Mesothelial cell of epicardium (in vitro differentiated cells): Measurements from ENCODE around the gene WDFY2. TPM values are rescaled to one million over a fixed set of nuclear protein-coding genes. Genes with fewer than 3 reads are reported as not detected.
"Not testable (repeated sequence)": the region's sequence is repeated elsewhere in the genome, so short reads cannot be mapped to it uniquely, and the experiment has no call there.

Experiments used
- DNase-seq, 2 experiments: peaks; one replicate each; pipeline ENCODE4 v3.0.0; 2021; ENCODE audit warnings: low spot score in 2 of 2; ENCODE audit not compliant: unreplicated experiment in 2 of 2
- H3K27ac Mint-ChIP-seq: 2 replicates; pipeline ENCODE4 v1.8.0; 2021; ENCODE audit warnings: mixed read lengths
- H3K27me3 Mint-ChIP-seq: 2 replicates; pipeline ENCODE4 v1.8.0; 2021; ENCODE audit warnings: low read depth, mixed read lengths
- H3K36me3 Mint-ChIP-seq: 2 replicates; pipeline ENCODE4 v1.8.0; 2021; ENCODE audit warnings: mixed read lengths
- H3K4me1 Mint-ChIP-seq: 2 replicates; pipeline ENCODE4 v1.8.0; 2021; ENCODE audit warnings: mixed read lengths
- H3K4me3 Mint-ChIP-seq: 2 replicates; pipeline ENCODE4 v1.8.0; 2021; ENCODE audit warnings: mild to moderate bottlenecking, moderate library complexity, mixed read lengths
- H3K9me3 Mint-ChIP-seq: 2 replicates; pipeline ENCODE4 v1.8.0; 2021; ENCODE audit warnings: mixed read lengths
- CTCF ChIP-seq: fragments of 200-600 bp; sonication (generic); IDR thresholded peaks from one replicate; pipeline ENCODE4 v1.5.0; 2021; ENCODE audit warnings: antibody characterized with exemption; ENCODE audit not compliant: unreplicated experiment
- total RNA-seq: library from RNA; stranded (reverse); gene quantifications from 3 replicates; pipeline ENCODE4 v1.2.1, GENCODE V29; 2021

The WDFY2 gene
- total RNA-seq, 1 donor from 2014 or later = 12.1 TPM

- no peak for DNase-seq
- peaks cover 46% of the 10 kb centered on the region for H3K4me1 Mint-ChIP-seq
- H3K27ac Mint-ChIP-seq = no peak overlapping the region
Measured at GRCh38 chr13:51638216-51638871, 54.1 kb downstream of the WDFY2 start.

GRCh38 chr13:51639171-51639570 is 54.9 kb downstream of the WDFY2 start:
- DNase-seq = no peak
- no peak for TF ChIP-seq CTCF
- H3K27ac Mint-ChIP-seq = no peak overlapping the region
- H3K4me3 Mint-ChIP-seq = no peak overlapping the region
- H3K36me3 Mint-ChIP-seq = peaks cover 3% of the 10 kb centered on the region
- no peaks in the 10 kb centered on the region for H3K9me3 Mint-ChIP-seq
- peaks cover 53% of the 10 kb centered on the region for H3K4me1 Mint-ChIP-seq
- H3K27me3 Mint-ChIP-seq = no peaks in the 10 kb centered on the region

More at GRCh38 chr13:51638216-51638871, 54.1 kb downstream of the WDFY2 start:
- TF ChIP-seq CTCF = no peak
- no peak overlapping the region for H3K4me3 Mint-ChIP-seq
- peaks cover 3% of the 10 kb centered on the region for H3K36me3 Mint-ChIP-seq
- no peaks in the 10 kb centered on the region for H3K27me3 Mint-ChIP-seq
- H3K9me3 Mint-ChIP-seq = no peaks in the 10 kb centered on the region

- H3K27me3 Mint-ChIP-seq, H3K9me3 Mint-ChIP-seq, H3K4me3 Mint-ChIP-seq, H3K36me3 Mint-ChIP-seq, DNase-seq, H3K27ac Mint-ChIP-seq: not testable (repeated sequence)
- H3K4me1 Mint-ChIP-seq = peaks cover 61% of the 10 kb centered on the region
Measured at GRCh38 chr13:51640696-51641095, 56.4 kb downstream of the WDFY2 start.

GRCh38 chr13:51643105-51643881 is 59.0 kb downstream of the WDFY2 start:
- H3K4me1 Mint-ChIP-seq = peaks cover 46% of the 10 kb centered on the region

GRCh38 chr13:51643882-51644281 is 59.6 kb downstream of the WDFY2 start:
- TF ChIP-seq CTCF = no peak
- H3K36me3 Mint-ChIP-seq = peaks cover 3% of the 10 kb centered on the region
- no peaks in the 10 kb centered on the region for H3K27me3 Mint-ChIP-seq
- H3K4me1 Mint-ChIP-seq = peaks cover 41% of the 10 kb centered on the region
- no peak for DNase-seq
- H3K9me3 Mint-ChIP-seq = no peaks in the 10 kb centered on the region
- peak overlapping the region; percentile 88 for H3K27ac Mint-ChIP-seq
- H3K4me3 Mint-ChIP-seq = no peak overlapping the region

More at GRCh38 chr13:51643105-51643881, 59.0 kb downstream of the WDFY2 start:
- Mint-ChIP-seq H3K27ac (peak overlapping the region; percentile 88), H3K9me3 (no peaks in the 10 kb centered on the region), H3K27me3 (no peaks in the 10 kb centered on the region), H3K4me3 (no peak overlapping the region), H3K36me3 (peaks cover 3% of the 10 kb centered on the region)
- no peak for DNase-seq
- no peak for TF ChIP-seq CTCF

- Mint-ChIP-seq H3K9me3 (no peaks in the 10 kb centered on the region), H3K4me1 (peaks cover 35% of the 10 kb centered on the region), H3K4me3 (no peak overlapping the region), H3K36me3 (peaks cover 3% of the 10 kb centered on the region), H3K27ac (peak overlapping the region; percentile 51), H3K27me3 (no peaks in the 10 kb centered on the region)
- no peak for DNase-seq
- TF ChIP-seq CTCF = no peak
Measured at GRCh38 chr13:51644654-51645053, 60.4 kb downstream of the WDFY2 start.
